Activated T-cell treated with anti-CD3 and anti-CD28 coated beads, Interleukin-2, amount 50 U/mL, for 1 hour (primary cell): ENCODE data around the gene TRRAP.

Experiments used
- DNase-seq: peaks from one replicate; pipeline ENCODE4 v3.0.0-alpha.2; 2020

The TRRAP gene

DNA sequence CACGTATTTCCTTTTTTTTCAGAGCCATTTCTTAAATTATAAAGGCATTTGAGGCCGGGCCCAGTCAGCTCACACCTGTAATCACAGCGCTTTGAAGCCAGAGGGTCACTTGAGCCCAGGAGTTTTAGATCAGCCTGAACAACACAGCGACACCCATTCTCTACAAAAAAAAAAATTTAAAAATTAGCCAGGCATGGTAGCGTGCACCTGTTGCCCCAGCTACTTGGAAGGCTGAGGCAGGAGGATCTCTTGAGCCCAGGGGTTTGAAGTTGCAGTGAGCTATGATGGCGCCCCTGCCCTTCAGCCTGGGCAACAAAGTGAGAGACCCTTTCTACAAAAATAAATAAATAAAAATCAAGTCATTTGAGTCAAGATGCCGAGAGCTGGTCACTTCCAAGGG is 11.6 kb upstream of the TRRAP start:
- no peak for DNase-seq

DNA sequence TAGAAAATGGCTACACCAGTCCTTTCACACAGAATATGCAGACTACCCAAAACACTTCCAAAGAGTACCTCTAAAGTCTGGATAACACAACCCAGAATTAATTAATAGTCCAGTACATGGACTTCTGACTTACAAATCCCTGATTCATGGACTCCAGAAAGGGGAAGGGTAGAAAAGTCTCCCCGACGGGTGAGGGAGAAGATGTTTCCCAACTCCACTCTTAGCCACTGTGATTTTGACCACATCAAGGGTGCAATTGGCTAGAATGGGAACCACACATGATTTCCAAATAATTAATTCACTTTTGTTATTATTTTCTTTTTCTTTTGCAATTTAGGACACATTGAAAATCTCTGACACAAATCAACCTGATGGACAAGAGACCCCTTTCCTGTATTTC is 9.9 kb upstream of the TRRAP start:
- DNase-seq, result no peak

DNA sequence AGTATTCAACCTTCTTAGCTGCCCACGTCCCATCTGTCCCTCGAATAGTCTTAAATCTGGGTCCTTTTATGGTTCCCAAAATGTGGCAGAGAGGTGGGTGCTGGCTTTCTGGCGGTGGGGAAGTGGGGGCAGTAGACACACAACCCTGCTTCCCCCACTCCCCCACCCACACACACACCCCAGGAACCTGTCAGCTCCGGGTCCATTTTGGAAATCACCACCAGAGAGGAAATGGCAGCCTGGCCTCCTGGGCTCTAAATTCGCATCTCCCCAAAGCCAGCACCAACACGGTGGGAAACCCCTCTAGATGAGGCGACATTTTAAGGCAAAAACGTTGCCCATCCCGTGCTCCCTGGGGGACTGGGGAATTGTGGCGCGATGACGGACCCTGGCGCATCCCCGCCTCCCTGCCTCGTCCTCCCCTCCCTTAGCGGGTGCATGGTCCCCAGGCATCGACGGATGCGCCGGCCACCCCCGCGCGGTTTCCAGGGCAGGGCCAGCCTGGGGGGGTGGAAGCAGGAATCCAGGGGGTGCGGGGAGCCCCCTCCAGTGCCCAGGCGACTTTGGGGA is 9.2 kb upstream of the TRRAP start:
- no peak for DNase-seq

DNA sequence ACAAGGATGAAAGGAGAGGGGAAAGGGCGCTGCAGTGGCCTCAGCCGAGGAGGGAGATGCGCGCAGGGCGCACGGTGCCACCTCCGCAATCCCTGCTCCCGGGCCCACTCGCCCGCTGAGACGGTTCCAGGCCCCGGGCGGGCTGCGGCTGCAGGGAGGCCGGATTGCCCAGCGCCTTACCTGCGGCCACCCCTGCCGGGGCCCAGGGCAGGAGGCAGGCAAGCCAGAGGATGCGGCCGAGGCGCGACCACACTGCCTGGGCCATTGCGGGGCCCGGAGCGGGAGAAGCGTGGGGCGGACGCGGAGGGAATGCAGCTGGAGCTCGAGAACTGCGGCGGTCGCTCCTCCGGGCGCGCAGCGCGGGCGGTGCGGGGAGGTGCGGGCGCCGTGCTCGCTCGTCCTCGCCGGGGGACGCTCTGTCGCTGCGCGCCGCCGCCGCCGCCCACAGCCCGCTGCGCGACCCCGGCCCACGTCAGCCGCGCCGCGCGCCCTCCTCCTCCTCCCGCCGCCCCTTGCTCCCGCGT is 8.7 kb upstream of the TRRAP start, which contains the start of gene TMEM130:
TSS of gene TMEM130 (minus strand) at position 418 of the 524 bp plus-strand sequence. CDS start at position 265, 153 bp downstream.
- no peak for DNase-seq

DNA sequence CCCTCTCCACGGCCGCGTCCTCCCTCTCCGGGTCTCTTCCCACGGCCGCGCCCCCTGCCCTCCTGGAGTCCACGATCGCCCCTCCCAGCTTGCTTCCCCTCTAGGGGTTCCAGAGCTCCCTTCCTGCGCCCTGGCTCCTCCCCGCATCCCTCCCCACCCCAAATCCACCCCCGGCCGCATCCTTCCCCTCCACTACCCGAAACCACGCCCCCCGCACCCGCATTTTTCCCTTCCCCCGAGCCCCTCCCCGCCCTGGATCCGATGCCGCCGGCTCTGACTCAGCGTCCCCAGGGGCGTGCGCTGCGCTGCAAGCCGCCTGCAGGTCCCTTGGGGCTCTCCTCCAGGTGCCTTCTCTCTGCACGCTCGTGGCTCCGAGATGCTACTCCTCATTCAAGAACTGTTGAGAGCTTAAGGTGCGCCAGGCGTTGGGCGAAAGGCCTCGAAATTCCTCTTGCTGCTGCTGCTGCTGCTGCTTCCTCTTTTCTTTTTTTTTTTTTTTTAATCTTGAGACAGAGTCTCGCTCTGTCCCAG is 8.1 kb upstream of the TRRAP start:
- peak; percentile 67 for DNase-seq

DNA sequence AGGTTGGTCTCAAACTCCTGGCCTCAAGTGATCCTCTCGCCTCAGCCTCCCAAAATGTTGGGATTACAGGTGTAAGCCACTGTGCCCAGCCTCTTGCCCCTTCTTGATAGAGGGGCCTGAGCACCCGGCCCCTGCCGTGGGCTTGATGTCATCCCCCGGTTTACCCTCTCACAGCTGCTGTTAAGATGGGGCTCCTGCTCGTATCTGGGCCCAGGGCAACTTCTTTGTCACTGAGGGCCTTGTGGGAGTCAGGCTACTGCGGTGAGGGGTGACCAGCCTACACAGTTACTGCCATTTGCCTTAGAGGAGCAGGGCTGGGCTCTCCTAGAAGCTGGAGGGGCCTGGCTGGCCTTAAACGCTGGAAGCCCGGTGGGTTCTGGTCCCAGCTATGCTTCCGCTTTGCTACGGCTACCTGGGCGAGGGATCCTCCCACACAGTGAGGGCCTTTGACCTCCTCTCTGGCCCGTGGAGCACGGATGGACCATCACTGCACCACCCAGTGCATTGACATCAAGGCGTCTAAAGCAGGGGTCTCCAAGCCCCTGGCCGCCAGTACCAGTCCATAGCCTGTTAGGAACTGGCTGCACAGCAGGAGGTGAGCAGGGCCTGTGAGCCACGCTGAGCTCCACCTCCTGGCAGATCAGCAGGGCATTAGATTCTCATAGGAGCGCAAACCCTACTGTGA is 7.4 kb upstream of the TRRAP start:
- DNase-seq, result no peak

DNA sequence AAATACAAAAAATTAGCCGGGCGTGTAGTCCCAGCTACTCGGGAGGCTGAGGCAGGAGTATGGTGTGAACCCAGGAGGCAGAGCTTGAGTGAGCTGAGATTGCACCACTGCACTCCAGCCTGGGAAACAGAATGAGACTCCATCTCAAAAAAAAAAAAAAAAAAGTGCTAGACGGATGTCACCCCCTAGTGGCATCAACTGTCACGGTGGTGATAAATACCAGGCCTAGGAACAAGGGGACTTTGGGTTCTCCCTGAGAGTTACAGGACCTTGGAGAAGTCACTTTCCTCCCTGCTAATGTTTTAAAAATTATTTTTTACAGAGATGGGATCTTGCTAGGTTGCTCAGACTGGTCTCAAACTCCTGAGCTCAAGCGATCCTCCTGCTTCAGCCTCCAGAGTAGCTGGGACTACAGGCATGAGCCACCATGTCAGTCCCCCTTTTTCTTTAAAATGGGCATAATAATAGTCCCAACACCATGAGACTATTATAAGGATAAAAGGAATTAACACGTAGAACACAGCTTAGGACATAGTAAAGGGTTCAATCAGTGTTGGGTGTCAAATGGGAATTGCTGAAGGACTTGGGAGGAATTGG is 5.9 kb upstream of the TRRAP start:
- DNase-seq, result no peak

DNA sequence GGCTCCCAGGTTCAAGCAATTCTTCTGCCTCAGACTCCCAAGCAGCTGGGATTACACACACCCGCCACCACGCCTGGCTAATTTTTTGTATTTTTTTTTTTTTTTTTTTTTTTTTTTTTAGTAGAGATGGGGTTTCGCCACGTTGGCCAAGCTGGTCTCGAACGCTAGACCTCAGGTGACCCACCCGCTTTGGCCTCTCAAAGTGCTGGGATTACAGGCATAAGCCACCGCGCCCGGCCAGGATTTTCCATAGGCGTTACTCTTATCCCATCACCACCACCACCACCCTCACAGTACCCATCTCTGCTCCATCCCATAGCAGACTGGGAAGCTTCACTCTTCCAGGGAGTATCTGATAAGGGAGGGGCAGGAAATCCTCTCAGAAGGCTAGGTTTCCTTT is 4.7 kb upstream of the TRRAP start:
- peak; percentile 6 for DNase-seq

DNA sequence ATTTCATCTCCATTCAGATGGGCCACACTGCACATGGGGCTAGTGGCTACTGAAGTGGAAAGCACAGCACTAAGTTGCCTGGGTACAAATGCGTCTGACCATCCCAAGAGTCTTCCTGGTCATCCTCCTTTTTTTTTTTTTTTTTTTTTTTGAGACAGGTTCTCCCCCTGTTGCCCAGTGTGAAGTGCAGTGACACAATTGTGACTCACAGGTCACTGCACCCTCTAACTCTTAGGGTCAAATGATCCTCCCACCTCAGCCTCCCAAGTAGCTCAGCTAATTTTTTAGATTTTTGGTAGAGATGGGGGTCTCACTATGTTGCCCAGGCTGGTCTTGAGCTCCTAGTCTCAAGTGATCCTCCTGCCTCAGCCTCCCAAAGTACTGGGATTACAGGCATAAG is 3.4 kb upstream of the TRRAP start:
- no peak for DNase-seq

DNA sequence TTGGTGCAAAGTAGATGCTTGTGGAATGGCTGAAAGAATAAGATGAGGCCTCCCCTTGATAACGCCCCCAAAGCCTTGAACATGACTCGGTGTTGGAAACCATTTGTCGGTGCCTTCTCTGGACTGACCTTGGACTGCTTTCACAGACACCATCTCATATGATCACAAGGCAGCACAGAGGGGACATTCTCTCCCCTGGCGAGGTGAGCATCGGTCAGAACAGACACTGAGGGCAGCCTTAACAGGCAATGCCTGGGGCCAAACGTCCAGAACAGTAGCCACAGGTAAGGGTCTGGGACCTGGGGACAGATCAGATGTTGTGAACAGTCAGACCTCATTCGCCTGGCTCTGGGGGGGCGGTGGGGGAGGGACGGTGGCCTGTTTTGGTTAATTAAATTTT is 2.8 kb upstream of the TRRAP start:
- DNase-seq, result no peak

DNA sequence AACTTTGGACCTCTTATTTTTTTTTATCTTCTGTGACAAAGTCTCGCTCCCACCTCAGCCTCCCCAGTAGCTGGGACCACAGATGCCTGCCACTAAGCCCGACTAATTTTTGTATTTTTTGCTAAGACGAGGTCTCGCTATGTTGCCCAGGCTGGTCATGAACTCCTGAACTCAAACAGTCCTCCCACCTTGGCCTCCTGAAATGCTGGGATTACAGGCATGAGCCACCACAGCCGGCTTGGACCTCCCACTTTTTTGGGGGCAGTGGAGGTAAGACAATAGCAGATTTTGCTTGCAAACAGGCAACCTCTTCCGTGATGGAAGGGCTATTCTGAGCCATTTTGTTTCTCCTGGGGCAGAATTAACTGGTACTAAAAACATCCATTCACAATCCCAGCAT is 1.2 kb upstream of the TRRAP start:
- DNase-seq, result no peak

DNA sequence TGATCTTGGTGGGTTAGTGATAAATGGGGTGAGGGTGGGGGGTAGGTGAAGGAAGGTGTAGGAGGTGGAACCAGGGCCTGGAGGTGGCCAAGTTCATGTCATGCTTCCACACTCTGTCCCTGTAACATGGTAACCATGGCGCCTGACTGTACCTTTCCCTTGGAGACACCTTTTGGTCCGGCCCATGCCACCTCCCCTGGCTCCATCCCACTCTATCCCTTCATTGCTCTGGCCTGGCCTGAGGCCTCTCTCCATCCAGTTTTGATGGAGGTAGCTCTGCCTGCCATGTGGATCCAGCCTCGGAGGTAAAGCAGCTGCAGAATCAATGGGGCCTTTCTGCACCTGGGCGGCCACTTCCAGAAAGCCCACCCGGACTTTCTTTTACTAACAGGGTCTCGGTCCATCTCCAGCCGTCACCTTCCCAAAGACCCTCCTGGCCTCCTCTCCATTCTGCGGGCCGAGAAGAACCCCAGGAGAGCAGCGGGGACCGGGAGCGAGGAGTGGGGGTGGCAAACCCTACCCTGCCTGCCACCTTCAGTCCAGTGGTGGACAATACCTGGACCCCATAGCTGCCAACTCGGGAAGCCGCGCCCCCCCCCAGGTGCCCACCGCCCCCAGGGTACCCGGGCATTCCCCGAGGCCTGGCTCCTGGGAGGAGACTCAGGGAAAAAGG is 504 bp upstream of the TRRAP start:
- DNase-seq, result no peak

DNA sequence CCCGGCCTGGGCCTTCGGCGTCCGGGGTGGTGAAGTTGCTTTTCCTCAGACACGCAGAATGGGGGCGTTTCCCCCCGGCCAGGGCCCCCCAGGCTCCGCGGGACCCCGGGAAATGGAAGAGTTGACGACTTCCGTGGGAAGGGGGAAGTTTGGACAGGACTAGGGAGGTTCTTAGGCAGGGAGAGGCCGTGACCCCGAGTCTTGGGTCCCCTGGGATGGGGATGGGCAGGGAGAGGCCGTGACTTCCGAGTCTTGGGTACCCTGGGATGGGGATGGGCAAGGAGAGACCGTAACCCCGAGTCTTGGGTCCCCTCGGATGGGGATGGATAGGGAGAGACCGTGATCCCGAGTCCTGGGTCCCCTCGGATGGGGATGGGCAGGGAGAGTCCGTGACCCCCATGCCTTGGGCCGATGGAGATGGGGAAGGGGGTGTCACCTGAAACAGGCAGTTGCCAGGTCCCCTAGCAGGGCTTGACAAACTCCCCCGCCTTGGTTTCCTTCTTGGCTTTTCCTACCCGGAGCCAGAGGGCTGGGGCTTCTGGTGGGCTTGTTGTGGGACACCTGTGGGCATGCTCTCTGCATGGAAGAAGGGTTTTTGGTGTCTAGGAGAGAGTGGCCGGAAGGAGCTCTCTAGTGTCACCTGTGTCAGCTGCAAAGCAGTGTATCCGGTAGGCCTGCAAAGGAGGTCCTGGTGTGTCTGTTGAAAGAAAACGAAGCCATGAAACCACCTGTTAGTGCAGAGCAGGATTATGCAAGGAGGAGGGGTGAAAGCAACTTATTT is 1.1 kb downstream of the TRRAP start:
- DNase-seq, result peak; percentile 63

DNA sequence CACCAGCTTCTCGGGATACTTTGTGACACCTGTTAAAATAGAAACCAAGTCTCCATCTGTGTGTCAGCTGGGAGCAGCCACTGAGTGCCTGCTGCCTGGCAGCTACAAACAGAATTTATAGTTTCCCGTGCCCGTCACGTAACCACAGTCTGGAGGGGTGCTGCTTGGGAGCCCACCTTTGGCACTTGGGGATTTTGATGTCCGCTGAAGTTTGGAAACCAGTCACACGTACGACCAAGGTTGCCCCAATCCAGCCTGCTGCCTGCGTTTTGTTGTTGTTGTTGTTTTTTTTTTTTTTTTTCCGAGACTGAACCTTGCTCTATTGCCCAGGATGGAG is 1.6 kb downstream of the TRRAP start:
- no peak for DNase-seq

DNA sequence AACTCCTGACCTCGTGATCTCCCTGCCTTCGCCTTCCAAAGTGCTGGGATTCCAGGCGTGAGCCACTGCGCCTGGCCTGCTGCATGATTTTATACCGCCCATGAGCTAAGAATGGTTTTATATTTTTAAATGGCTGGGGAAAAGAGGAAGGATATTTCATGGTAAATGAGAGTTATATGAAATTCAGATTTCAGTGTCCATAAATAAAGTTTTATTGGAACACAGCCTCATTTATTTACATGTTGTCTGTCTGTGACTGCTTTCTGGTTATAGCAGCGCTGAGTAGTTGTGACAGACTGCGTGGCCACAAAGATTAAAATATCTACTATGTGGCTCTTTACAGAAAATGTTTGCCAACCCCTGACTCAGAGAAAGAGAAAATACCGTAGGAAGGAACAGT is 2.2 kb downstream of the TRRAP start:
- DNase-seq, result no peak

DNA sequence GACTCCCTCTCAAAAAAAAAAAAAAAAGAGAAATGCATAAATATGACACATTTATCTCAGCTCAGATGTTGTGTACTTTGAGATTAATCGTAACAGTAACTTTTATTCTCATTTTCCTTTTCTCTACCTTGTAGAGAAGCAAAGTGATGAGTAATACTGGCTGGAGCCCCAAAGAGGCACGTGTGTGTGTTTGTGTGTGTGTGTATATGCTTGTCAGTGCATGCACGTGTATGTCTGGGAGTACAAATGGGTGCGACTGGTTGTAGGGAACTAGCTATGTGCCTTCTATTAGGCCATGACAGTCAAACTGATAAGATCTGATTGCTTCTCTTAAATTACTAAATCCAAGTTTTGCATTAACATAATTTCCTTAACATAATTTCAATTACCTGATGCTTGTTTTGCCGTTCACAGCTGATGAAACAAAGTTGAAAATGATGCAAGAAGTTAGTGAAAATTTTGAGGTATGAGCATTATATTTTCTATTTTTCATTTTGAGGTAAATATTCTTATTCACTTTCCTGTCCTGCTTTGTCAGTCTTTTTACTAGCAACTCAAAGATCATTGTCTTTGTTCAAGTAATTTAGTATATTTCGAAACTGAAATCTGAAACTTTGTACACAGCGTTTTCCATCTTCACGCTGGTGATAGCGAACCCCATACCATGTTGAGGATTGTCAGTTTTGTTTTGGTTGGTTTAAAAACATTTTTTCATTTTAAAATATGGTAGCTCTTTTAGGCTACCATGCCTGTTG is 3.4 kb downstream of the TRRAP start:
- no peak for DNase-seq

DNA sequence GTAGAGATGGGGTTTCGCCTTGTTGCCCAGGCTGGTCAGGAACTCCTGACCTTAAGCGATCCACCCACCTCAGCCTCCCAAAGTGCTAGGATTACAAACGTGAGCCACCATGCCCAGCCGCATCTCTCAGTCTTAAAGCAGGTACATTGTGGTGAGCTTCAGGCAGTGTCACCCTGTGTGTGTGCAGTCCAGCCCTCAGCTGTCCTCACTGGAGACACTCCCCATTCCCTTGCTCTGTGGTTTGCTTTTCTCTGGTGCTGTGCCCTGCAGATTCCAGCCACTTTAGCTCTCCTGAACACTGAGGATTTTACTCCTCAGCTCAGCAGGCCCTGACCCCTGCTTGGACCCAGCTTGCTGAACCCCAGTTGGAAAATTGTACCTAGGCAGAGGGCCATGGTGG is 6.1 kb downstream of the TRRAP start:
- no peak for DNase-seq

DNA sequence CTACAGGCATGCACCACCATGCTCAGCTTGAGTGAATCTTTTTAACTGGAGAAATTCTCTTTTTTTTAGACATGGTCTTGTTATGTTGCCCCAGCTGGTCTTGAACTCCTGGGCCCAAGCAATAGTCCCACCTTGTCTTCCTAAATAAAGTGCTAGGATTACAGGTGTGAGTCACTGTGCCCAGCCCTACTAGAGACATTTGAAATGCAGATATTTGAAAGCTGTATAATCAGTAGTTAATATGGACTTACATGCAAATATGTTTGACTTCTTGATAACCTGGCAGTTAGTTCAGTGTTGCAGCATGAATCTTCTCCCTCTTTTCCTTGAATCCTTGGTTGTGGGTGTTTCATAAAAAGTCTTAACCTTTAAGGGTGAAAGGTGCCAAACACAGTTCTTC is 8.7 kb downstream of the TRRAP start:
- no peak for DNase-seq

DNA sequence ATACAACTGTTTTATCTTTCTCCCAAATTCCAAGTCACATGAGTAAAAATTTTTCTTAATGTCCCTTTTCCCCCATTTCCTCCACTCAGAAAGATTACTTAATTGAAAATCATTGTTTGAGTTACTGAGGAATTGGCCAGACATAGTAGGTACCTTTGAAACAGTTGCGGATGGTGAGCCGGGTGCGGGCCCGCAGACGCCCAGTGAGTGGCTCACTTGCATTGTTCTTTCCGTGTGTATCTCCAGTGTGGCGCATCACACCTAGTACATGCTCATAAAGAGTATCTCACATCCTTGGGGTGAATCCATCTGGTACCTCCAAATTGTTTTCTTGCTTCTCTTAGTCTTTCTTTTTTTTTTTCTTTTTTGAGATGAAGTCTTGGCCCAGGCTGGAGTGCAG is 14.3 kb downstream of the TRRAP start:
- DNase-seq, result no peak

DNA sequence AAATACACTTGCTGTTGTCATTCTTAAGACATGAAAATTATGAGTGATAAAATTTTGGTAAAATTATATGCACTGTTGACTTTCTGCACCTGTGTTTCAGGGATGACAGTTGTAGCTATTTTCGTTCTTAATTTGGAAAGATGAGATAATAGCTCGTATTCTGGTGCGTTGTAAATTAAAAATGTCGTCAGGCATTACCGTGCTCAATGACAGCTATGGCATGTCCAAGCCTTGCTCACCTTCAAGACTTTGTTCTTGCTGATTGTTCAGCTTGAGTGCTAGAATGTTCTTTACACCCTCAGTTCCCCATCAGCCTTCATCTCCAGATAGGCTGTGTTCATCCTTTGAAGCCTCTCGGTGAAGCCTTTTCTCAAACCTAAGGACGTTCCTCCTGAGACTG is 21.5 kb downstream of the TRRAP start:
- no peak for DNase-seq

DNA sequence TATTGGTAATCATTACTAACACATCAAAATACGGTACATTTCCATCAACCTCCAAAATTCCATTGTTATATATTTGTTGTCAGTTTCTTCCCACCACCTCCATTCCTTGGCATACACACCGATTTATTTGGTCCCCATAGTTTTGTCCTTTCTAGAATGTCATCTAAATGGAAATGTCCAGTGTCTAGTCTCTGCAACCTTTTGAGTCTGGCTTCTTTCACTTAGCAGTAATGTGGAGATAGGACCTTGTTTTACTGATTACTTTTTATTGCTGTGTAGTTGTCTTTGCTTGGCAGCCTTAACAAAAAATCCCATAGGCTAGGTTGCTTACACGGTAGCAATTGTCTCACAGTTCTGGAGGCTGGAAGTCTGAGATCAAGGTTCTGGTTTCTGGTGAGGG is 22.5 kb downstream of the TRRAP start:
- DNase-seq, result no peak

DNA sequence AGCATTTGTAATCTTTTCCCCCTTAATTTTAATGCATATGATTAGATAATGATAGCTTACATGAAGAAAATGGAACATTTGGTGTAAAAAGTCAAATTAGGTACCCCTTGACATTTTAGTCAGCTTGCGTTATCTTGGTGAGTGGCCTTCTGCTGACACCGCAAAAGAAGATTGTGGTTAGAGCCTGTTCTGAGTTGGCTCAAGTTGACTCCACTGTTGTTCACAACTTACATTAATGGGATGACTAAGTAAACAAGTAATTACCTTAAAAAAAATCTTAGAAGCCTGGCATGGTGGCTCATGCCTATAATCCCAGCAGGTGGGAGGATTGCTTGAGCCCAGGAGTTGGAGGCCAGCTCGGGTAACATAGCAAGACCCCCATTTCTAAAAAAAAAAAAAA is 24.2 kb downstream of the TRRAP start:
- no peak for DNase-seq
